GM23248 (cell line): ENCODE data around the gene TMEM204.

Experiments used
- EZH2 ChIP-seq: fragments of 200-600 bp; sonication (generic); IDR thresholded peaks from 2 replicates; pipeline ENCODE4 v1.6.1; 2018; ENCODE audit warnings: antibody characterized with exemption, mild to moderate bottlenecking; ENCODE audit not compliant: insufficient read depth, poor library complexity, severe bottlenecking
- EZH2phosphoT487 ChIP-seq: fragments of 200-600 bp; sonication (generic); IDR thresholded peaks from 2 replicates; pipeline ENCODE4 v1.6.1; 2018; ENCODE audit warnings: antibody characterized with exemption, moderate library complexity, mild to moderate bottlenecking, low read depth; ENCODE audit not compliant: insufficient read depth

- TF ChIP-seq EZH2 (no peak), EZH2phosphoT487 (no peak)
Observed at GRCh38 chr16:1557576-1557975, 24.1 kb downstream of the TMEM204 start.
